ENCODE data around the gene KCNH6.

The KCNH6 gene

DNA sequence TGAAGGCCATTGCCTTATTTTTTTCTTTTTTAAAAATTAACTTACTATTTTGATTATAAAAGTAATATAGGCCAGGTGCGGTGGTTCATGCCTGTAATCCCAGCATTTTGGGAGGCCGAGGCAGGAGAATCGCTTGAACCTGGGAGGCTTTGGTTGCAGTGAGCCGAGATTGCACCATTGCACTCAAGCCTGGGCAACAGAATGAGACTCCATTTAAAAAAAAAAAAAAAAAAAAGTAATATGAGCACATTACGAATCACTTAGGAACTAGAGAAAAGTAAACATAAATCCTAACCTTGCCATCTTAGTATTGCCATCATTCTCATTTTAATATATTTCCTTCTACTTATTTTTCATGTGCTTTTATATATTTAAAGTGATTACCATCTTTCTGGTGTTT is 64.6 kb downstream of the KCNH6 start:
- Mint-ChIP-seq H3K4me1 (ENCODE audit: low read depth) (no peaks in the 10 kb centered on the region), H3K27me3 (no peaks in the 10 kb centered on the region), H3K36me3 (ENCODE audit: low read depth) (peaks cover 98% of the 10 kb centered on the region), H3K27ac (no peak overlapping the region), H3K9me3 (no peaks in the 10 kb centered on the region), H3K4me3 (no peak overlapping the region)
- intact Hi-C loops (cut with micrococcal nuclease) = no loop called here

DNA sequence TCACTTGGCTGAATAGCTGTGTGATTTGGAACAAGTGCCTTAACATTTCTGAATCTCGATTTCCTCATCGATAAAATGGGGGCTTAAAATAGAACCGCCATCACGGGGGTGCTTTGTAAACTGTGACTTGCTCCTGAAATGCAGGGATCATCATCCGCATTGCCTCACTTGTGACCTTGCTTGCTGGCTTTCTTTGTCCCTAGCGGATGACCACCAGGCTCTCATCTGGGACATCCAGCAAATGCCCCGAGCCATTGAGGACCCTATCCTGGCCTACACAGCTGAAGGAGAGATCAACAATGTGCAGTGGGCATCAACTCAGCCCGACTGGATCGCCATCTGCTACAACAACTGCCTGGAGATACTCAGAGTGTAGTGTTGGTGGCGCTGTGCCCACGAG is 65.6 kb downstream of the KCNH6 start:
- H3K4me3 Mint-ChIP-seq = no peak overlapping the region
- H3K27me3 Mint-ChIP-seq = no peaks in the 10 kb centered on the region
- intact Hi-C loops (cut with micrococcal nuclease) = no loop called here
- H3K36me3 Mint-ChIP-seq (ENCODE audit: low read depth) = peaks cover 98% of the 10 kb centered on the region
- no peak overlapping the region for H3K27ac Mint-ChIP-seq
- no peaks in the 10 kb centered on the region for H3K4me1 Mint-ChIP-seq (ENCODE audit: low read depth)
- no peaks in the 10 kb centered on the region for H3K9me3 Mint-ChIP-seq

- no peak overlapping the region for H3K27ac Mint-ChIP-seq
- H3K36me3 Mint-ChIP-seq (ENCODE audit: low read depth) = peaks cover 98% of the 10 kb centered on the region
- H3K9me3 Mint-ChIP-seq = no peaks in the 10 kb centered on the region
- H3K27me3 Mint-ChIP-seq = no peaks in the 10 kb centered on the region
- intact Hi-C loops (cut with micrococcal nuclease) = no loop called here
- H3K4me3 Mint-ChIP-seq = no peak overlapping the region
- H3K4me1 Mint-ChIP-seq (ENCODE audit: low read depth) = no peaks in the 10 kb centered on the region
These were observed 66.5 kb downstream of the KCNH6 start for GRCh38 chr17:63589646-63590045.

DNA sequence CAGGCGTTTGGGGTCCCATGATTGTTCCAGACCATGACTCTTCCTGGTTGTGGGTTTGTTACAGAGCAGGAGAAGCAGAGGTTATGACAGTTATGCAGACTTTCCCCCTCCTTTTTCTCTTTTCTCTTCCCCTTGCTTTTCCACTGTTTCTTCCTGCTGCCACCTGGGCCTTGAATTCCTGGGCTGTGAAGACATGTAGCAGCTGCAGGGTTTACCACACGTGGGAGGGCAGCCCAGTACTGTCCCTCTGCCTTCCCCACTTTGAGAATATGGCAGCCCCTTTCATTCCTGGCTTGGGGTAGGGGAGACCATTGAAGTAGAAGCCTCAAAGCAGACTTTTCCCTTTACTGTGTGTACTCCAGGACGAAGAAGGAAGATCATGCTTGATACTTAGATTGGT is 69.6 kb downstream of the KCNH6 start:
- no peaks in the 10 kb centered on the region for H3K9me3 Mint-ChIP-seq
- H3K4me3 Mint-ChIP-seq = no peak overlapping the region
- peaks cover 84% of the 10 kb centered on the region for H3K36me3 Mint-ChIP-seq (ENCODE audit: low read depth)
- no peak overlapping the region for H3K27ac Mint-ChIP-seq
- intact Hi-C loops (cut with micrococcal nuclease) = no loop called here
- no peaks in the 10 kb centered on the region for H3K27me3 Mint-ChIP-seq
- no peaks in the 10 kb centered on the region for H3K4me1 Mint-ChIP-seq (ENCODE audit: low read depth)

GRCh38 chr17:63595132-63595531 is 72.0 kb downstream of the KCNH6 start:
- Mint-ChIP-seq H3K4me3 (no peak overlapping the region), H3K27ac (no peak overlapping the region), H3K4me1 (ENCODE audit: low read depth) (peaks cover 2% of the 10 kb centered on the region), H3K9me3 (no peaks in the 10 kb centered on the region), H3K27me3 (no peaks in the 10 kb centered on the region), H3K36me3 (ENCODE audit: low read depth) (peaks cover 60% of the 10 kb centered on the region)
- intact Hi-C loops (cut with micrococcal nuclease) = loop anchor here (5.0 kb wide), 1 partner anchor 43 kb away; the partner anchor contains the start of gene DCAF7

All from dendritic cell treated with granulocyte-macrophage colony-stimulating factor and Interleukin-4, amounts not matched to agents 40 ng/mL and 50 ng/mL, for 4 days (primary cell).